GM19467 (cell line): Measurements from ENCODE around the gene MS4A4A.
"Not testable (repeated sequence)": the region's sequence is repeated elsewhere in the genome, so short reads cannot be mapped to it uniquely, and the experiment has no call there.

Experiments
- ATAC-seq: cut with Tn5 transposase; IDR thresholded peaks from one replicate; pipeline ENCODE4 v1.9.1; 2021; ENCODE audit warnings: mild to moderate bottlenecking, moderate library complexity; ENCODE audit not compliant: unreplicated experiment

MS4A4A gene

DNA sequence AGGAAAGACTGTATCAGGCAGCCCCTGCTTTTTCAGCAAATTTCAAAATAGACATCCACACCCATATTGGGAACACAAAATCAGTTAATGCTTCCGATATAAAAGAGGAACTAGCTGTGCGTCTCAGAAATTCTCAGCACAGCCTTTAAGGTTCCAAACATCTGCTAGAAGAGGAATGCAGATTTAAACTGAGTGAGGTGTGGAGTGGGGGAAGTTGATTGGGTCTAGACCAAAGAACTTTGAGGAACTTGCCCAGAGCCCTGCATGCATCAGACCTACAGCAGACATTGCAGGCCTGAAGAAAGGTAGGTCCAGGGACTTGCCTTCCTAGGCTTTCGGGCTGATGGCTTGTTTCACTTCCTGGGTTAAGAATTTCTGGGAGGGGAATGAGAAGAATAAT lies at the start of gene MS4A4A:
Gene MS4A4A, plus strand, starts transcription at position 255 of the 400 bp plus-strand sequence. Its CDS starts 10 bp downstream, at position 265.
- no peak for ATAC-seq

- no peak for ATAC-seq
Measured at GRCh38 chr11:60230681-60231080, 49.8 kb upstream of the MS4A4A start.

GRCh38 chr11:60235321-60235720 lies 45.1 kb upstream of the MS4A4A start:
- no peak for ATAC-seq

GRCh38 chr11:60240662-60241061 lies 39.8 kb upstream of the MS4A4A start:
- no peak for ATAC-seq

- no peak for ATAC-seq
Measured at GRCh38 chr11:60241786-60242185, 38.7 kb upstream of the MS4A4A start.

DNA sequence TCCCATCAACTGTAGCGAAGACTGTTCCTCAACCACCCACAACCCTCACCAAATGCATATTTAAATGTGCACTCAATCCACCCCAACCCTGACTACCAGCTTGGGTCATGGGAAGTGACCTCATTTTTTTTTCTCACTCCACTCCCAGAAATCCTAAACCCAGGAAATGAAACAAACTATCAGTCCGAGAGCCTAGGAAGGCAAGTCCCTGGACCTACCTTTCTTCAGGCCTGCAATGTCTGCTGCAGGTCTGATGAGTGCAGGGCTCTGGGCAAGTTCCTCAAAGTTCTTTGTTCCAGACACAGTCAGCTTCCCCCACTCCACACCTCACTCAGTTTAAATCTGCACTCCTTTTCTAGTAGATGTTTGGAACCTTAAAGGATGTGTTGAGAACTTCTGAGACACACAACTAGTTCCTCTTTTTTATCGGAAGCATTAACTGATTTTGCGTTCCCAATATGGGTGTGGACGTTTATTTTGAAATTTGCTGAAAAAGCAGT lies 37.7 kb upstream of the MS4A4A start, which contains the start of gene MS4A4E:
Gene MS4A4E, minus strand, starts transcription at position 398 of the 500 bp plus-strand sequence. CDS start 13,082 bp downstream, outside the sequence.
- no peak for ATAC-seq

- ATAC-seq = no peak
Measured at GRCh38 chr11:60251485-60252212, 28.8 kb upstream of the MS4A4A start.

- ATAC-seq = no peak
Measured at GRCh38 chr11:60252213-60253108, 28.0 kb upstream of the MS4A4A start.

DNA sequence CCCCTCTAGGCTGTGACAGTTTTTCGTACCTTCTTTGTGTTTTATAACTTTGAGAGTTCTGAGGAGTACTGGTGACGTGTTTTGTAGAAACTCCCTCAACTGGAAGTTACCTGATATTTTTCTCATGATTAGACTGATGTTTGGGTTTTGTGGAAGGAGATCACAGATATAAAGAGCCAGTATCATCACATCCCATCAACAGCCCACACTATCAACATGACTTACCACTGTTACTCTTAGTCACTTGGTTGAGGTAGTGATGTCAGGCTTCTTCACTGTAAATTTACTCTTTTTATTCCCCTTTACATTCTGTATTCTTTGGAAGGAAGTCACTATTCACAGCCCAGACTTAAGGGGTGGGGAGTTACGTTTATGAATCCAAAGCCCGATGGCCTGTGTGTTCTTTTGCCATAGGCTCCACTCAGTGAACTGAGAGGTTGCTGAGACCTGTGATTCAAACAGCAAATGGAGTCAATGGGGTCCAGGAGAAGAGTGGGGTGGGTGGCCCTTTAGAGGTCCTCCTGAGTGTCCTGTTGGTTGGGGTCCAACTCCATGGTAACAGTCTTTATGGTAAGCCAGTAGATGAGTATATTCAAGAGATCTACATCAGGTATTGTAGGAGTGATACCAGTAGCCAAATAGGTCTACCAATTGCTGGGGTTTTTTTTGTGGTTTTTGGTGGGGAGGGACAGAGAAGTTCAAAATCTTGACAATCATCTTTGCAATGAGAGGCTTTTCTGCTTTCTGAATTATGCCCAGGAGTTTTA lies 22.3 kb upstream of the MS4A4A start:
- no peak for ATAC-seq

DNA sequence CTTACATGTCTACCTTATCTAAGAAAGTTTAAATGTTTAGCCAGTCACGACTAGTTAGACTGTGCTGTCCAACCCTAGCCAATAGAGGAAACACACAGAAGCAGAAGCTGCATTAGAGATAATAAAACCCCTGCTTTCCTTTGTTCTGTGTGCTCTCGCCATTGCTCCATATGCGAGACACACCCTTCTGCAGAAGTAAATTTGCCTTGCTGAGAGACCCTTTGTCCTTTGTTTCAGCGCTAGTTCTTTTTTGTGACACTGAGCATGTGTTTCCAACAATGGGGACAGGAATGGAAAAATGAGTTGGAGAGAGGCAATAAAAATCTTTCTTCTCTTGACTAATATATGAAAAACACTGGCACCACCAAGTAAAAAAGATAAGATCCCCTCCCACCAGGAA lies 19.5 kb upstream of the MS4A4A start:
- ATAC-seq = no peak

GRCh38 chr11:60263402-60263801 lies 17.1 kb upstream of the MS4A4A start:
- no peak for ATAC-seq

- ATAC-seq = no peak
Measured at GRCh38 chr11:60264644-60265043, 15.8 kb upstream of the MS4A4A start.

DNA sequence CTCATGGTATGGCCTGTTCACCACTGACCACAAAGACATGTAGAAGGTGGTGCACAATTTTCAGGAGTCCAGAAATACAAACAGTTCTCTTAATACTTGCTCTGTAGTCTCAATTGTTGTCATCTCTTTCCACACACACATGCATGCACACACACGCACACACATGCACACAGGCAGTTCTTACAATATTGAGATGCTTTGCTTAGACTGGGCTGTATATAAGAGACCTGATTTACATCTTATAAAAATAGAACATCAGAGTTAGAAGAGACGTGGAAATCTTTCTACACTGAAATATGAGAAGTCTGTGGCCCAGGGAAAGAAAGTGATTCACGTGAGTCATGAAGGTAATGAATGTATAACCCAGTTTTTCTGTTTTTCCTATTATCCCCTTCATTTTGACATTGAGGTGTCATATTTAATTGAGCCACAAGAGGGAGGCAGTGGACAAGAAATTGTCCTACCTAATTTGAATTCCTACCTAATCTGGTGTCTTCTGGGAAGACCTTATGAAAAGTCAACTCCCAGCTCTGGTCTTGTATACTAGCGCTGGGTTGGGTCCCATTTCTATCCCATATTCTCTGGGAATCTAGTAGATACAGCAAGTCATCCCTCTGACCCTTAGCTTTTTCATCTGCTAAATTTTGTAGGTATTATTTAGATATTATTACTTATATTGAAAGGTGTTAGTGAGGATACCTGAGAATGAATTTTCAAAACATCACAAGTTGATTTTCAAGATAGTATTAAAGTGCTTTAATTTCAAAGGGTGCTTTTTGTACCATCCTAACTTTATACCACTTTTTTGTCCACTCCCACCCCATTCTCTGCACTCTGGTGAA lies 14.9 kb upstream of the MS4A4A start:
- no peak for ATAC-seq

DNA sequence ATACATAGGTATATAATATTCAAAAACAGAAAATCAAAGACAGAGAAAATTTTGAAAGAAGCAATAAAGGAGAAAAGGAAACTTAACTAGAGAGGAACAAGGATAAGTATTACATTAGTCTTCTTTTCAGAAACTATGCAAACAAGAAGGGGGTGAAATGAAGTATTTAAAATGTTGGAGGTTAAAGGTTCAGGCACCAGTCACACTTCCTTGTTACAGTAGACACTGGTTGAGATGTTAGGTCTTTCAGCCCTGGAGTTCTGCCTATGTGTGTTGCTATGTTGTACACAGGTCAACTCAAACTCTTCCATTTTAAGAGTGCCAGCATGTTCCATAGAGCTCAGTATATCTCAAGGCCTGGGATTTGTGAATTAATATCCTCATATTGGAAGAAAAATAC lies 6.0 kb upstream of the MS4A4A start:
- ATAC-seq = no peak

DNA sequence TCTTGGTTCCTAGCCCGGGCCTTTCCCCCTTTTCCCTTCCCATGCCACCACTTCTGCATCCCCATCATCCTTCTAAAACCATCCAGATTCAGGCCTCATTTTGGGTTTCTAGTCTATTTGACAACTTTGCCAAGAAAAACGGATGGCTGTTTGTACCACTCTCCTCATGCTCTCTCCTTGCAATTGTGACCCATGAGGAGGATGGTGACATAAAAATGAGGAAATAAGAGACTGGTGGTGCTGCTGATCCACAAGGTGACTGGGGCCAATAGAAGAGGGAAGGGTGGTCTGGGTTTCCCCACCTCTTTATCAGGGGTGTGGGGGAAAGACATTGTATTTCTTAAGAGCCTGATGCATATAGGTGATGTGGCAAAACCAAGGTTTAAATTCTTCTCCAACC lies 1.0 kb downstream of the MS4A4A start:
- ATAC-seq = no peak

GRCh38 chr11:60282286-60282685 lies 1.8 kb downstream of the MS4A4A start:
- ATAC-seq = no peak

DNA sequence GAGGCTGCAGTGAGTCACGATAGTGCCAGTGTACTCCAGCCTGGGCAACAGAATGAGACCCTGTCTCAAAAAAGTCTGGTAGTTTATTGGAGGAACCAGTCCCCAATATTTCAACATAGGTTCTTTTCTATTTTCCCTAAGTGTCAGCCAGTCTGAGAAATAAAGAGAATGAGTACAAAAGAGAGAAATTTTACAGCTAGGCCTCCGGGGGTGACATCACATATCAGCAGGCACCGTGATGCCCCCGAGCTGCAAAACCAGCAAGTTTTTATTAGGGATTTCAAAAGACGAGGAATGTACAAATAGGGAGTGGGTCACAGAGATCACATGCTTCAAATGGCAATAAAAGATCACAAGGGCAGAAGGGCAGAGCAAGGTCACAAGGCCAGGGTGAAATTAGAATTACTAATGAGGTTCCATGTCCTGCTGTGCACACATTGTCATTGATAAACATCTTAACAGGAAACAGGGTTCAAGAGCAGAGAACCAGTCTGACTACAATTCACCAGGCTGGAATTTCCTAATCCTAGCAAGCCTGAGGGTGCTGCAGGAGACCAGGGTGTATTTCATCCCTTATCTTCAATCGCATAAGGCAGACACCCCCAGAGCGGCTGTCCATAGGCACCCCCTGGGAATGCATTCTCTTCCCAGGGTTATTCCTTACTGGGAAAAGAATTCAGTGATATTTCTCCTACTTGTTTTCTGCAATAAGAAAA lies 5.1 kb downstream of the MS4A4A start:
- not testable (repeated sequence) for ATAC-seq

DNA sequence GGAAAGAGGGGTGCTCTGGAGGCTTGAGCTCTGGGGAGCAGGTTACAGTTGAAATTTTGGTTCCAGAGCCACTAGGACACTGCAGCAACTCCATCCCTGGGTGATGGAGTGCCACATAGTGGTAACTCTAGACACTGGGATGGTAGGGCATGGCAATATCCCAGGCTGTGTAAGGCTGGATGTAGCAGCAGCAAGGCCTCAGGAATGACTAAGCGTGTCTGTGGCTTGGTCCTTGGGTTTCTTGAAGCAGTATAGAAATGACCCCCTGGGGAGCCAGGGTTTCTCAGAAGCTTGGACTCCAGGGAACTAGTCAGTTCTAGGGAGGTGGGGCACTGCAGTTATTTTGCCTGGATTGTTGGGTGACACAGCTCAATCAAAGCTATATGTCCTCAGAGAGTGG lies 8.1 kb downstream of the MS4A4A start:
- ATAC-seq = no peak

DNA sequence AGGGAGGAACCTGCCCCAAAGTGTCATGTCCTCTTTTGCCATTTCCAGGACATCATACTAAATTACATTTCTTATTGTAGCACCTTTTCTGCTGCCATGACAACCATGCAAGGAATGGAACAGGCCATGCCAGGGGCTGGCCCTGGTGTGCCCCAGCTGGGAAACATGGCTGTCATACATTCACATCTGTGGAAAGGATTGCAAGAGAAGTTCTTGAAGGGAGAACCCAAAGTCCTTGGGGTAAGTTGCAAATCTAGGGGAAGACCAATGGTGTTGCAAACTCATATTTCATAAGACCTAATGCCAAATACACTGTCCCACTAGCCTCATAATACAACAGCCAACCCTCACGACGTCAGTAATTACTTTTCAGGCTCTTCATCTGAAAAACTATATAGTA lies 11.7 kb downstream of the MS4A4A start:
- no peak for ATAC-seq
